ENCODE measurements around the gene NCBP1. TPM values are rescaled to one million over a fixed set of nuclear protein-coding genes. Genes with fewer than 3 reads are reported as not detected.

Gene NCBP1
- total and polyA plus RNA-seq, 10 donors = 6.5 to 30.6 (median 23.1) TPM

GRCh38 chr9:97660847-97661246, 27.2 kb downstream of the NCBP1 start:
- 91 to 97% (median 95%) methylated on average over 2 of the region's 2 CpGs for WGBS, 5 donors
- Histone ChIP-seq H3K27me3 (replicated peaks in 1 of 7) (no peaks in the 10 kb centered on the region), H3K27ac (peak overlapping the region in 3 of 8 donors; percentile 16 to 54 (median 54)), H3K4me1 (peaks cover 0 to 21% (median 0%) of the 10 kb centered on the region in 6 donors), H3K36me3 (peaks cover 0 to 100% (median 85%) of the 10 kb centered on the region in 6 donors), H3K9me3 (no peaks in the 10 kb centered on the region), H3K4me3 (no peak overlapping the region)
- intact Hi-C loops (cut with DNase I; ENCODE audit: low total_unique reads) = no loop called here
- TF ChIP-seq CTCF (IDR thresholded peaks at IDR 0.05 in 8 of 11, conservative IDR thresholded peaks at IDR 0.05 in 3 of 11) = no peak
- no peak for TF ChIP-seq POLR2A (IDR thresholded peaks at IDR 0.05)
- TF ChIP-seq POLR2AphosphoS5 (IDR thresholded peaks at IDR 0.05) = no peak
- no peak for DNase-seq

- no peak overlapping the region for H3K4me3 ChIP-seq
- H3K27me3 ChIP-seq (replicated peaks in 1 of 7) = no peaks in the 10 kb centered on the region
- 84 to 87% (median 84%) methylated on average over 3 of the region's 3 CpGs for WGBS, 5 donors
- no peak for DNase-seq
- peaks cover 0 to 18% (median 3%) of the 10 kb centered on the region in 6 donors for H3K4me1 ChIP-seq
- intact Hi-C loops (cut with DNase I; ENCODE audit: low total_unique reads) = no loop called here
- H3K27ac ChIP-seq = no peak overlapping the region
- no peaks in the 10 kb centered on the region for H3K9me3 ChIP-seq
- peaks cover 0 to 100% (median 92%) of the 10 kb centered on the region in 6 donors for H3K36me3 ChIP-seq
- TF ChIP-seq POLR2AphosphoS5 (IDR thresholded peaks at IDR 0.05) (no peak), CTCF (IDR thresholded peaks at IDR 0.05 in 8 of 11, conservative IDR thresholded peaks at IDR 0.05 in 3 of 11) (no peak), POLR2A (IDR thresholded peaks at IDR 0.05) (no peak)
Observed at GRCh38 chr9:97665742-97666141, 32.1 kb downstream of the NCBP1 start.

GRCh38 chr9:97666907-97667686, 33.5 kb downstream of the NCBP1 start:
- no peaks in the 10 kb centered on the region for H3K27me3 ChIP-seq (replicated peaks in 1 of 7)
- no peak for TF ChIP-seq CTCF (IDR thresholded peaks at IDR 0.05 in 8 of 11, conservative IDR thresholded peaks at IDR 0.05 in 3 of 11)
- TF ChIP-seq POLR2AphosphoS5 (IDR thresholded peaks at IDR 0.05) = no peak
- TF ChIP-seq POLR2A (IDR thresholded peaks at IDR 0.05) = no peak
- H3K4me3 ChIP-seq = no peak overlapping the region
- intact Hi-C loops (cut with DNase I; ENCODE audit: low total_unique reads) = no loop called here
- H3K9me3 ChIP-seq = no peaks in the 10 kb centered on the region
- H3K4me1 ChIP-seq = peaks cover 0 to 15% (median 5%) of the 10 kb centered on the region in 6 donors
- peaks cover 0 to 100% (median 96%) of the 10 kb centered on the region in 6 donors for H3K36me3 ChIP-seq
- H3K27ac ChIP-seq = peak overlapping the region in 2 of 8 donors; percentile 19 to 28
- DNase-seq = no peak
- WGBS, 5 donors = 51 to 60% (median 58%) methylated on average over 5 of the region's 5 CpGs

- intact Hi-C loops (cut with DNase I; ENCODE audit: low total_unique reads) = no loop called here
- H3K27me3 ChIP-seq (replicated peaks in 1 of 7) = no peaks in the 10 kb centered on the region
- H3K4me3 ChIP-seq = no peak overlapping the region
- WGBS, 5 donors = 61 to 96% (median 94%) methylated on average over 3 of the region's 3 CpGs
- no peak for TF ChIP-seq CTCF (IDR thresholded peaks at IDR 0.05 in 8 of 11, conservative IDR thresholded peaks at IDR 0.05 in 3 of 11)
- no peak for TF ChIP-seq POLR2AphosphoS5 (IDR thresholded peaks at IDR 0.05)
- no peak for TF ChIP-seq POLR2A (IDR thresholded peaks at IDR 0.05)
- no peak overlapping the region for H3K27ac ChIP-seq
- H3K4me1 ChIP-seq = peaks cover 0 to 15% (median 5%) of the 10 kb centered on the region in 6 donors
- no peak for DNase-seq
- H3K9me3 ChIP-seq = no peaks in the 10 kb centered on the region
- peaks cover 0 to 100% (median 97%) of the 10 kb centered on the region in 6 donors for H3K36me3 ChIP-seq
Observed at GRCh38 chr9:97668485-97668884, 34.9 kb downstream of the NCBP1 start.
